Mammary epithelial cell (primary cell): Measurements from ENCODE around the gene ILK.

Source experiments
- EZH2 ChIP-seq: IDR thresholded peaks from 2 replicates; pipeline ENCODE4 v1.6.1; 2012; ENCODE audit warnings: low read length, inconsistent platforms, borderline replicate concordance
- TF ChIP-seq, protein P1 (sequence below), 2 donors: IDR thresholded peaks in 1 of 2; conservative IDR thresholded peaks in 1 of 2; 2 replicates each; pipeline ENCODE4 v1.5.1; 2011 to 2012; ENCODE audit warnings: inconsistent platforms in 2 of 2, low read length in 2 of 2, mild to moderate bottlenecking in 2 of 2, control low read depth in 1 of 2, low read depth in 1 of 2; ENCODE audit not compliant: insufficient read depth in 1 of 2; ENCODE audit errors: extremely low read depth in 1 of 2

DNA sequence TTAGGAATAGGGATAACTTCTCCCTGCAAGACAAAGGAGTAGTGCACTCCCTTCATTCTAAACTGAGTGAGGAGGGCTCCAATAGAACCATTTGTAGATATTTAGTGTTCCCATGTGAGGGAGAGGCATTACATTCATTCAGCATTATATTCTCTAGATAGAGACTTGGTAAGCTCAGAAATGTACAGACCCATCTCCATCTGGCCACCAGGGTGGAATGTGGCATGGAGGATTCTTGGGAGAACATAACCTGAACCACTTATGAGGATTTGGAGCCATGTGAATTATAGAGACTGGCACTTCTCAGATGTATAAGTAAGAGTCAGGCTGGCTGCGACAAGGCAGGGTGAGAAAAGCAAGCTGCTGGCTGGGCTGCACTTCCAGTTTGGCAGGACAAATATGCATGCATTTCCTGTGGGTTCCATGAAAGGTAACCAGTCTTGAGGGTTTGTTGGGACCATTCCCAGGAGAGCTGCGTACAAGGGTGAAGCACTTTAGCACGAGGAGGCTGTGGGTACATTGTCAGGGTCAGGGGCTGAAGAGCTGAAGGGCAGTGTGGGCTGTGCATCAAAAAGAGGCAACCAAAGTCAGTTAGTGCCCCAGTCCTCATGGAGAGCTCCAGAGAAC, 9.3 kb upstream of the ILK start:
- TF ChIP-seq, protein P1, sequence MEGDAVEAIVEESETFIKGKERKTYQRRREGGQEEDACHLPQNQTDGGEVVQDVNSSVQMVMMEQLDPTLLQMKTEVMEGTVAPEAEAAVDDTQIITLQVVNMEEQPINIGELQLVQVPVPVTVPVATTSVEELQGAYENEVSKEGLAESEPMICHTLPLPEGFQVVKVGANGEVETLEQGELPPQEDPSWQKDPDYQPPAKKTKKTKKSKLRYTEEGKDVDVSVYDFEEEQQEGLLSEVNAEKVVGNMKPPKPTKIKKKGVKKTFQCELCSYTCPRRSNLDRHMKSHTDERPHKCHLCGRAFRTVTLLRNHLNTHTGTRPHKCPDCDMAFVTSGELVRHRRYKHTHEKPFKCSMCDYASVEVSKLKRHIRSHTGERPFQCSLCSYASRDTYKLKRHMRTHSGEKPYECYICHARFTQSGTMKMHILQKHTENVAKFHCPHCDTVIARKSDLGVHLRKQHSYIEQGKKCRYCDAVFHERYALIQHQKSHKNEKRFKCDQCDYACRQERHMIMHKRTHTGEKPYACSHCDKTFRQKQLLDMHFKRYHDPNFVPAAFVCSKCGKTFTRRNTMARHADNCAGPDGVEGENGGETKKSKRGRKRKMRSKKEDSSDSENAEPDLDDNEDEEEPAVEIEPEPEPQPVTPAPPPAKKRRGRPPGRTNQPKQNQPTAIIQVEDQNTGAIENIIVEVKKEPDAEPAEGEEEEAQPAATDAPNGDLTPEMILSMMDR (conservative IDR thresholded peaks at IDR 0.05 in 1 of 2, IDR thresholded peaks at IDR 0.05 in 1 of 2; ENCODE audit: extremely low read depth in 1 of 2, insufficient read depth in 1 of 2, low read depth in 1 of 2, low read length in 2 of 2): no peak
- no peak for TF ChIP-seq EZH2
